ENCODE results near the gene LARP4. TPM values are rescaled to one million over a fixed set of nuclear protein-coding genes. Genes with fewer than 3 reads are reported as not detected.
A peak's percentile ranks its signal among the peaks of the same experiment; 100 is the strongest.
"Not testable (repeated sequence)": the region's sequence is repeated elsewhere in the genome, so short reads cannot be mapped to it uniquely, and the experiment has no call there.

The LARP4 gene
- total and polyA plus RNA-seq, 7 donors, result 21.2 to 89.5 (median 73.5) TPM

DNA sequence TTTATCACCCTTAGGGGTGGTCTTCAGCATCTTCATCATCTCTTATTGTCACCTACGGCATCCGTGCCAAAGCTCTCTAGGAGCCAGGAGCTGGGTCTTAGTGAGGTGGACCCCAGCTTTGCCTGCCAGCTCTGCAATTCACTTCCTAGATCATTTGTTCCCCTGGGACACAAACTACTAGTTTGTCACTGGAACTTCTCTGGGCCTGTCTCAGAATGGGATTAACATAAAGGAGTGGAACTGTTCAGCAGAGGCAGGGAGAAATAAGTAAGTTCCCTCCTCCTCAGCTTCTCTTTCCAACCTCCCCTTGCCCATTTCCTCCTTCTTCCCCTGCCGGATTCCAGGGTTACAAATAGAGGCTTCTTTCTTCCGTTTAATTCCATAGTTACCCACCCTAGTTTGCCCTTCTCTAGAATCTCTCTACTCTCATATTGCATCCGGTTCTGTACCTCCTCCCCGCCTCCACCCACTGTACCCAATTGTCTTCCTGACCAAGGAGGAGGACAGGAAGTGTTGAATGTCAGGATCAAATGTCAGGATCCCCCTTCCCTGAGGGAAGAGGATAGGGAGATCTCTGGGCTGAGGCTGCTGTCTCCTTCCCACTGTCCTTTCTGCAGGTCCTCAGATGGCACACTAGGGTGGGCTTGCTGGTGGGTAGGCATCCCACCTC lies 25.0 kb downstream of the LARP4 start:
- ATAC-seq (peak; percentile 21 to 57 (median 54)), DNase-seq (no peak)
- Histone ChIP-seq H3K27ac (peak overlapping the region; percentile 5), H3K27me3 (ENCODE audit: insufficient read depth in 3 of 3, low read length in 2 of 3) (no peaks in the 10 kb centered on the region), H3K4me3 (no peak overlapping the region), H3K36me3 (ENCODE audit: insufficient read depth in 1 of 2, low read depth in 1 of 2) (peaks cover 2 to 33% of the 10 kb centered on the region in 2 donors), H3K4me1 (peaks cover 25% of the 10 kb centered on the region), H3K9me3 (no peaks in the 10 kb centered on the region)
- TF ChIP-seq, protein P1, sequence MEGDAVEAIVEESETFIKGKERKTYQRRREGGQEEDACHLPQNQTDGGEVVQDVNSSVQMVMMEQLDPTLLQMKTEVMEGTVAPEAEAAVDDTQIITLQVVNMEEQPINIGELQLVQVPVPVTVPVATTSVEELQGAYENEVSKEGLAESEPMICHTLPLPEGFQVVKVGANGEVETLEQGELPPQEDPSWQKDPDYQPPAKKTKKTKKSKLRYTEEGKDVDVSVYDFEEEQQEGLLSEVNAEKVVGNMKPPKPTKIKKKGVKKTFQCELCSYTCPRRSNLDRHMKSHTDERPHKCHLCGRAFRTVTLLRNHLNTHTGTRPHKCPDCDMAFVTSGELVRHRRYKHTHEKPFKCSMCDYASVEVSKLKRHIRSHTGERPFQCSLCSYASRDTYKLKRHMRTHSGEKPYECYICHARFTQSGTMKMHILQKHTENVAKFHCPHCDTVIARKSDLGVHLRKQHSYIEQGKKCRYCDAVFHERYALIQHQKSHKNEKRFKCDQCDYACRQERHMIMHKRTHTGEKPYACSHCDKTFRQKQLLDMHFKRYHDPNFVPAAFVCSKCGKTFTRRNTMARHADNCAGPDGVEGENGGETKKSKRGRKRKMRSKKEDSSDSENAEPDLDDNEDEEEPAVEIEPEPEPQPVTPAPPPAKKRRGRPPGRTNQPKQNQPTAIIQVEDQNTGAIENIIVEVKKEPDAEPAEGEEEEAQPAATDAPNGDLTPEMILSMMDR (IDR thresholded peaks at IDR 0.05), result no peak
- WGBS, 3 donors, result 45 to 50% (median 46%) methylated on average over 6 of the region's 6 CpGs
- intact Hi-C loops (cut with DNase I), result no loop called here

DNA sequence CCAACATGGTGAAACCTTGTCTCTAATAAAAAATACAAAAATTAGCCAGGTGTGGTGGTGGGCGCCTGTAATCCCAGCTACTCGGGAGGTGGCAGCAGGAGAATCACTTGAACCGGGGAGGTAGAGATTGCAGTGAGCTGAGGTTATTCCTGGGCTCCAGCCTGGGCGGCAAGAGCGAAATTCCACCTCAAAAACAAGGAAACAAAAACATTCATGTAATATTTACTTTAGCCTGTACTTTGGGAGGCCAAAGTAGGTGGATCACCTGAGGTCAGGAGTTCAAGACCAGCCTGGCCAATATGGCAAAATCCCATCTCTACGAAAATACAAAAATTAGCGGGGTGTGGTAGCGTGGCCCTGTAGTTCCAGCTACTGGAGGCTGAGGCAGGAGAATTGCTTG lies 31.0 kb downstream of the LARP4 start:
- H3K4me1 ChIP-seq; H3K9me3 ChIP-seq; DNase-seq; ATAC-seq; H3K27me3 ChIP-seq (ENCODE audit: insufficient read depth in 3 of 3, low read length in 2 of 3); H3K27ac ChIP-seq; H3K4me3 ChIP-seq; intact Hi-C loops (cut with DNase I): not testable (repeated sequence)
- WGBS, 3 donors, result 84 to 93% (median 85%) methylated on average over 8 of the region's 8 CpGs
- H3K36me3 ChIP-seq (ENCODE audit: insufficient read depth in 1 of 2, low read depth in 1 of 2), result peaks cover 0 to 89% of the 10 kb centered on the region in 2 donors

DNA sequence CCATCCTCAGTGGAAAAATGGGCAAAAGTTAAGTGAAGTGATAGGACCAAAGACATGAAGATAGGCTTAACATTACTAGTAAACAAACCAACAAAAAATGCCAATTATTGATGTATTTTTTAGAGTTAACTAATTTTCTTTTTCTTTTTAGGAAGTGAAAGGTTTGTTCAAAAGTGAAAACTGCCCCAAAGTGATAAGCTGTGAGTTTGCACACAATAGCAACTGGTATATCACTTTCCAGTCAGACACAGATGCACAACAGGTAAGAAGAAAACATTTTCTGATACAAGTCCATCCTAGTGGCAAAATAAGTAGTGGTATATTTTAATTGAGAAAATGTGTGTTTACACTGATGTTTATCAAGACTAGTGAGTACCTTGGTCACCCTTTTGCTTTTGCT lies 39.6 kb downstream of the LARP4 start:
- Histone ChIP-seq H3K4me1 (peaks cover 3% of the 10 kb centered on the region), H3K9me3 (no peaks in the 10 kb centered on the region), H3K27me3 (ENCODE audit: insufficient read depth in 3 of 3, low read length in 2 of 3) (no peaks in the 10 kb centered on the region), H3K36me3 (ENCODE audit: insufficient read depth in 1 of 2, low read depth in 1 of 2) (peaks cover 15 to 97% of the 10 kb centered on the region in 2 donors), H3K4me3 (no peak overlapping the region), H3K27ac (no peak overlapping the region)
- intact Hi-C loops (cut with DNase I), result no loop called here
- TF ChIP-seq, protein P1 (IDR thresholded peaks at IDR 0.05), result no peak
- DNase-seq (no peak), ATAC-seq (no peak)

DNA sequence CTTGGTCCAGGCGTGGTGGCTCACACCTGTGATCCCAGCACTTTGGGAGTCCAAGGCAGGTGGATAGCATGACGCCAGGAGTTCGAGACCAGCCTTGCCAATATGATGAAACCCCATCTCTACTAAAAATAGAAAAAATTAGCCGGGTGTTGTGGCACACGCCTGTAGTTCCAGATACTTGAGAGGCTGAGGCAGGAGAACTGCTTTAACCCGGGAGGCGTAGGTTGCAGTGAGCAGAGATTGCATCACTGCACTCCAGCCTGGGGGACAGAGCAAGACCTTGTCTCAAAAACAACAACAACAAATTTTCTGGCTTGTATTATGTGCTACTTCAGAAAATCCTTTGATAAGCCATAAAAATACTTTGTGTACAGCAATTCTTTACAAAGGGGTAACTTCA lies 41.1 kb downstream of the LARP4 start:
- peak in 3 of 4 donors; percentile 64 to 72 (median 64) for ATAC-seq
- Histone ChIP-seq H3K27ac (peak overlapping the region; percentile 54), H3K27me3 (ENCODE audit: insufficient read depth in 3 of 3, low read length in 2 of 3) (no peaks in the 10 kb centered on the region), H3K9me3 (no peaks in the 10 kb centered on the region), H3K4me1 (peaks cover 3% of the 10 kb centered on the region), H3K4me3 (no peak overlapping the region), H3K36me3 (ENCODE audit: insufficient read depth in 1 of 2, low read depth in 1 of 2) (peaks cover 15 to 94% of the 10 kb centered on the region in 2 donors)
- WGBS, 3 donors, result 28 to 57% (median 34%) methylated on average over 7 of the region's 7 CpGs
- no peak for DNase-seq
- intact Hi-C loops (cut with DNase I), result no loop called here
- TF ChIP-seq, protein P1 (IDR thresholded peaks at IDR 0.05), result no peak

DNA sequence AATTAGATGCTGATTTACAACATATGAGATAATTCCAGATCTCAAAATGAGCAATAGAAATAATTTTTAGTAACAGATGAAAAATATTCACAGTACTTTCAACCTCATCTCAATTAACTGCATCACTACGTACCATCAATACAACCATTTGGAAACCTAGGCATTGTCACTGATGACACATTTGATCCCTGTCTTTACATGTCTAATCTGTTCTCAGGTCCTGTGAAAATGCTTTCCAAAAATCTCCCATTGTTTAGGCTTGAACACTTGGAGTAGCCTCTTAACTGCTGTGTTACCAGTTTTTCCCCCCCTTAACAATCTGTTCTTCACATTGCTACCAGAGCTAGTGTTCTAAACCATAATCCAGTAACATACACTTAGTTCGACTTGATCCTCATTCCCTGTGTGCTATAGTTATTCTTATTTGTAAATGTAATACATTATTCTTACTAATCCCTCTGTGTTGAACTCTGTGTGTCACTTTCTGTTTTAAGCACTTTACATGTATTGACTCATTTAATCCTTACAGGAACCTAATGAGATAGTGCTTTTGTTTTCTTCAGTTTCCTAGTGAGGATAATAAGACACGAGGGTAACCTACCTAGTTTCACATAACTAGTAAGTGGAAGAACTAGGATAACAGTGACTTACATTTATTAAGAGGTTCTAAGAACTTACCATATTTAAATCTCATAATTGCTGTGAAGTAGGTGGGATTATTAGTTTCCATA lies 41.7 kb downstream of the LARP4 start:
- H3K36me3 ChIP-seq (ENCODE audit: insufficient read depth in 1 of 2, low read depth in 1 of 2), result peaks cover 13 to 94% of the 10 kb centered on the region in 2 donors
- peaks cover 3% of the 10 kb centered on the region for H3K4me1 ChIP-seq
- WGBS, 3 donors, result 76 to 86% (median 77%) methylated on average over 3 of the region's 3 CpGs
- peak; percentile 54 to 81 (median 72) for ATAC-seq
- peak overlapping the region; percentile 54 for H3K27ac ChIP-seq
- H3K27me3 ChIP-seq (ENCODE audit: insufficient read depth in 3 of 3, low read length in 2 of 3), result no peaks in the 10 kb centered on the region
- no peak overlapping the region for H3K4me3 ChIP-seq
- DNase-seq, result no peak
- intact Hi-C loops (cut with DNase I), result no loop called here
- H3K9me3 ChIP-seq, result no peaks in the 10 kb centered on the region
- TF ChIP-seq, protein P1 (IDR thresholded peaks at IDR 0.05), result no peak

DNA sequence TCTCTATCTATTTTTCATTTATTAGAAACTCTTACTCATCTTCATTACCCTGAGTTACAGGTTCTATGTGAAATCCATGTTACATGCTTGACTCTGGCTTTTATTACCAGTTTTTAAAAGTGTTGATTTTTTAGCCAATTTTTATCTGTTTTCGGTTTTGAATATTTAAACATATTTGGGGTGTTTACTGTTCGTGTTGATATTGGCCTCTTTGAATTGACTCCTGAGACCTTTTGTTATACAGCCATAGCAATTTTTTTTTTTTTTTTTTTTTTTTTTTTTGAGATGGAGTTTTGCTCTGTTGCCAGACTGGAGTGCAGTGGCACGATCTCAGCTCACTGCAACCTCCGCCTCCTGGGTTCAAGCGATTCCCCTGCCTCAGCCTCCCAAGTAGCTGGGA lies 49.0 kb downstream of the LARP4 start:
- intact Hi-C loops (cut with DNase I); ATAC-seq; DNase-seq; H3K27ac ChIP-seq; H3K4me3 ChIP-seq; H3K9me3 ChIP-seq; H3K27me3 ChIP-seq (ENCODE audit: insufficient read depth in 3 of 3, low read length in 2 of 3): not testable (repeated sequence)
- H3K4me1 ChIP-seq, result peaks cover 17% of the 10 kb centered on the region
- 73 to 93% (median 78%) methylated on average over 5 of the region's 5 CpGs for WGBS, 3 donors
- peaks cover 5 to 62% of the 10 kb centered on the region in 2 donors for H3K36me3 ChIP-seq (ENCODE audit: insufficient read depth in 1 of 2, low read depth in 1 of 2)

All from psoas muscle (tissue), 8 donors.